Measurements from ENCODE around the gene PHLPP1. TPM values are rescaled to one million over a fixed set of nuclear protein-coding genes. Genes with fewer than 3 reads are reported as not detected.

PHLPP1 gene
- total and polyA plus RNA-seq, 2 donors from 2014 or later, result 2.9 to 13.0 TPM

DNA sequence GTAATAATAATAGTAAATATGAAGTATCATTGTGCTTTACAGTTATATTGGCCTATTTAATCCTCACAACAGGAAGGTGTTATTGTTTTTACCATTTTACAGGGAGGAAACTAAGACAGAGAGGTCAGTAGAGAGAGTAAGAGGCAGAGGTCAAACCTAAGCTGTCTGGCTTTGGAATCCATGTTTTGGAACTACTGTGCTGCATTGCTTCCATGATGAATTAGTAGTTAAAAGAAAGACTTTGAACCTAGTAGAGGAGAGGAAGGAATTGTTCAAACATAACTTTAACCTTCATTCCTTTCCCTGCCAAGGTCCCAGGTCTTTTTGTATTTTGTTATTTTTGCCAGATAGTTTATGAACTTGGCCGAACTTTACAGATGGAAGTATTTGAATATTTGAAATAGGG is 80.9 kb downstream of the PHLPP1 start:
- intact Hi-C loops (cut with DNase I), result no loop called here
- TF ChIP-seq, protein P1, sequence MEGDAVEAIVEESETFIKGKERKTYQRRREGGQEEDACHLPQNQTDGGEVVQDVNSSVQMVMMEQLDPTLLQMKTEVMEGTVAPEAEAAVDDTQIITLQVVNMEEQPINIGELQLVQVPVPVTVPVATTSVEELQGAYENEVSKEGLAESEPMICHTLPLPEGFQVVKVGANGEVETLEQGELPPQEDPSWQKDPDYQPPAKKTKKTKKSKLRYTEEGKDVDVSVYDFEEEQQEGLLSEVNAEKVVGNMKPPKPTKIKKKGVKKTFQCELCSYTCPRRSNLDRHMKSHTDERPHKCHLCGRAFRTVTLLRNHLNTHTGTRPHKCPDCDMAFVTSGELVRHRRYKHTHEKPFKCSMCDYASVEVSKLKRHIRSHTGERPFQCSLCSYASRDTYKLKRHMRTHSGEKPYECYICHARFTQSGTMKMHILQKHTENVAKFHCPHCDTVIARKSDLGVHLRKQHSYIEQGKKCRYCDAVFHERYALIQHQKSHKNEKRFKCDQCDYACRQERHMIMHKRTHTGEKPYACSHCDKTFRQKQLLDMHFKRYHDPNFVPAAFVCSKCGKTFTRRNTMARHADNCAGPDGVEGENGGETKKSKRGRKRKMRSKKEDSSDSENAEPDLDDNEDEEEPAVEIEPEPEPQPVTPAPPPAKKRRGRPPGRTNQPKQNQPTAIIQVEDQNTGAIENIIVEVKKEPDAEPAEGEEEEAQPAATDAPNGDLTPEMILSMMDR (IDR thresholded peaks at IDR 0.05; ENCODE audit: borderline replicate concordance, extremely low read depth, insufficient read depth), result no peak
- H3K27me3 ChIP-seq (ENCODE audit: control insufficient read depth, insufficient read depth, low read length), result no peaks in the 10 kb centered on the region
- H3K4me1 ChIP-seq (ENCODE audit: control insufficient read depth in 2 of 3, insufficient read depth in 2 of 3, low read depth in 1 of 3, low read length in 3 of 3), result peaks cover 0 to 5% (median 0%) of the 10 kb centered on the region in 3 donors
- H3K36me3 ChIP-seq (ENCODE audit: control insufficient read depth in 2 of 3, insufficient read depth in 3 of 3, low read length in 3 of 3), result no peaks in the 10 kb centered on the region
- H3K9ac ChIP-seq (ENCODE audit: low read length in 3 of 3), result no peak overlapping the region
- DNase-seq (no peak), FAIRE-seq (no peak)
- H3K4me3 ChIP-seq (ENCODE audit: low read length in 3 of 3), result no peak overlapping the region
- H3K27ac ChIP-seq (ENCODE audit: low read depth in 2 of 2, low read length in 2 of 2), result no peak overlapping the region
- H3K9me3 ChIP-seq (ENCODE audit: control insufficient read depth in 2 of 3, insufficient read depth in 1 of 3, low read length in 3 of 3), result no peaks in the 10 kb centered on the region

DNA sequence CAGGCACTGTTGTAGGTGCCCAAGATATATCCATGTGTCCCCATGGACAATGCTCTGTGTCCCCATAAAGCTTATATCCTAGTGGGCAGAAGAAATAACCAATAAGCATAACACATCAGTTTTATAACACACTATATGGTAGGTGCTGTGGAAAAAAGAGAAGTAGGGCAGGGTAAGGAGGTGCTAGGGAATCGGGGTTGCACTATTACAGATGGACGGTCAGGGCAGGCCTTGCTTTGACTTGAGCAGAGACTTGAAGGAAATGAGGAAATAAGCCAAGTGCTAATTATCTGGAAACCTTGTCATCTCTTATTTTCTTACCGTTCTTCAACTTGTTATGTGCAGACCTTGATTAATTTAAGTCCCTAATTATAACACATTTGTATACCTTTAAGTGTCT is 82.0 kb downstream of the PHLPP1 start:
- peaks cover 0 to 5% (median 0%) of the 10 kb centered on the region in 3 donors for H3K4me1 ChIP-seq (ENCODE audit: control insufficient read depth in 2 of 3, insufficient read depth in 2 of 3, low read depth in 1 of 3, low read length in 3 of 3)
- FAIRE-seq (no peak), DNase-seq (no peak)
- no peaks in the 10 kb centered on the region for H3K9me3 ChIP-seq (ENCODE audit: control insufficient read depth in 2 of 3, insufficient read depth in 1 of 3, low read length in 3 of 3)
- no peak overlapping the region for H3K4me3 ChIP-seq (ENCODE audit: low read length in 3 of 3)
- no peaks in the 10 kb centered on the region for H3K36me3 ChIP-seq (ENCODE audit: control insufficient read depth in 2 of 3, insufficient read depth in 3 of 3, low read length in 3 of 3)
- intact Hi-C loops (cut with DNase I), result no loop called here
- TF ChIP-seq, protein P1 (IDR thresholded peaks at IDR 0.05; ENCODE audit: borderline replicate concordance, extremely low read depth, insufficient read depth), result no peak
- no peaks in the 10 kb centered on the region for H3K27me3 ChIP-seq (ENCODE audit: control insufficient read depth, insufficient read depth, low read length)
- H3K27ac ChIP-seq (ENCODE audit: low read depth in 2 of 2, low read length in 2 of 2), result no peak overlapping the region
- H3K9ac ChIP-seq (ENCODE audit: low read length in 3 of 3), result no peak overlapping the region

DNA sequence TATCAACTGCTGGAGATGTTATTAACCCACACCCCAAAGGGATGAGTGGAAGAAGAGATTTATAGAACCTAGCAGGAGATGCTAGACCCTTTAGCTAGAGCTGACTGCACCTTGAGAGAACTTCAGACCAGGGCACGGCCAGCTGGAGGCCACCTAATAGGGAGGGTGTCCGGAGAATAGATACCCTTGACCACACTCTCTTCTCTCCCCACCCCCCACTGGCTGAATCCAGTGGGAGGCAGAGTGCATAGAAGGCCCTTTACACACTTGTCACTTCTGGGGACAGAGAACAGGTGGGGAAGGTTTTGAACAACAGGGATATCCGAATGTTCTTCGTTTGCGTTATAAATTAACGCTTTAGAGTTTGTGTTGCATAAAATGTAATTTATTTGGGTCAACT is 84.6 kb downstream of the PHLPP1 start:
- TF ChIP-seq, protein P1 (IDR thresholded peaks at IDR 0.05; ENCODE audit: borderline replicate concordance, extremely low read depth, insufficient read depth), result no peak
- no peak overlapping the region for H3K4me3 ChIP-seq (ENCODE audit: low read length in 3 of 3)
- no peaks in the 10 kb centered on the region for H3K36me3 ChIP-seq (ENCODE audit: control insufficient read depth in 2 of 3, insufficient read depth in 3 of 3, low read length in 3 of 3)
- no peak overlapping the region for H3K9ac ChIP-seq (ENCODE audit: low read length in 3 of 3)
- DNase-seq (peak in 1 of 5 donors; percentile 43), FAIRE-seq (no peak)
- intact Hi-C loops (cut with DNase I), result no loop called here
- H3K27ac ChIP-seq (ENCODE audit: low read depth in 2 of 2, low read length in 2 of 2), result no peak overlapping the region
- H3K9me3 ChIP-seq (ENCODE audit: control insufficient read depth in 2 of 3, insufficient read depth in 1 of 3, low read length in 3 of 3), result no peaks in the 10 kb centered on the region
- H3K4me1 ChIP-seq (ENCODE audit: control insufficient read depth in 2 of 3, insufficient read depth in 2 of 3, low read depth in 1 of 3, low read length in 3 of 3), result peaks cover 0 to 5% (median 0%) of the 10 kb centered on the region in 3 donors
- no peaks in the 10 kb centered on the region for H3K27me3 ChIP-seq (ENCODE audit: control insufficient read depth, insufficient read depth, low read length)

DNA sequence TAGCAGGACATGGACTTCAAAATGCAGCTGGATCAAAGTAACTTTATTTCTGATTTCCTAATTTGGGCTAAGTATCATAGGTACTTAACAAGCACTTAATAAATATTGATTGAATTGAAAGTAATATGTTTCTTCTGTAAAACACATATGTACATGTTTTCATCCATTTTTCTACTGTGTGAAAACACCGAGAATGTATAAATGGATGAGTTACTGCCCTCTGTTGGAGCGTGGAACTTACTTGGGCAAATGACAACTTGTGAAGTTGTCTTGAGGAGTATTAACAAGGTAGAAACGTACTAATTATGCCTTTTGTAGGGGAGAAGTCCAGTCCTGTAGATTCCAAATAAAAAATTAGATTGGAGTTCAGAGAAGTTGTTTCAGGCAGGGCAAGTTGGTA is 87.2 kb downstream of the PHLPP1 start:
- no peak for DNase-seq
- no peak overlapping the region for H3K9ac ChIP-seq (ENCODE audit: low read length in 3 of 3)
- no peak overlapping the region for H3K4me3 ChIP-seq (ENCODE audit: low read length in 3 of 3)
- FAIRE-seq, result peak; percentile 37
- no peaks in the 10 kb centered on the region for H3K36me3 ChIP-seq (ENCODE audit: control insufficient read depth in 2 of 3, insufficient read depth in 3 of 3, low read length in 3 of 3)
- TF ChIP-seq, protein P1 (IDR thresholded peaks at IDR 0.05; ENCODE audit: borderline replicate concordance, extremely low read depth, insufficient read depth), result peak; percentile 35
- no peaks in the 10 kb centered on the region for H3K9me3 ChIP-seq (ENCODE audit: control insufficient read depth in 2 of 3, insufficient read depth in 1 of 3, low read length in 3 of 3)
- H3K27ac ChIP-seq (ENCODE audit: low read depth in 2 of 2, low read length in 2 of 2), result no peak overlapping the region
- no peaks in the 10 kb centered on the region for H3K27me3 ChIP-seq (ENCODE audit: control insufficient read depth, insufficient read depth, low read length)
- H3K4me1 ChIP-seq (ENCODE audit: control insufficient read depth in 2 of 3, insufficient read depth in 2 of 3, low read depth in 1 of 3, low read length in 3 of 3), result peaks cover 0 to 2% (median 0%) of the 10 kb centered on the region in 3 donors
- intact Hi-C loops (cut with DNase I), result no loop called here

Measured in kidney (tissue), 14 donors.